ENCODE results near the gene ENO2.
"Not testable (repeated sequence)": the region's sequence is repeated elsewhere in the genome, so short reads cannot be mapped to it uniquely, and the experiment has no call there.

ENO2 gene

DNA sequence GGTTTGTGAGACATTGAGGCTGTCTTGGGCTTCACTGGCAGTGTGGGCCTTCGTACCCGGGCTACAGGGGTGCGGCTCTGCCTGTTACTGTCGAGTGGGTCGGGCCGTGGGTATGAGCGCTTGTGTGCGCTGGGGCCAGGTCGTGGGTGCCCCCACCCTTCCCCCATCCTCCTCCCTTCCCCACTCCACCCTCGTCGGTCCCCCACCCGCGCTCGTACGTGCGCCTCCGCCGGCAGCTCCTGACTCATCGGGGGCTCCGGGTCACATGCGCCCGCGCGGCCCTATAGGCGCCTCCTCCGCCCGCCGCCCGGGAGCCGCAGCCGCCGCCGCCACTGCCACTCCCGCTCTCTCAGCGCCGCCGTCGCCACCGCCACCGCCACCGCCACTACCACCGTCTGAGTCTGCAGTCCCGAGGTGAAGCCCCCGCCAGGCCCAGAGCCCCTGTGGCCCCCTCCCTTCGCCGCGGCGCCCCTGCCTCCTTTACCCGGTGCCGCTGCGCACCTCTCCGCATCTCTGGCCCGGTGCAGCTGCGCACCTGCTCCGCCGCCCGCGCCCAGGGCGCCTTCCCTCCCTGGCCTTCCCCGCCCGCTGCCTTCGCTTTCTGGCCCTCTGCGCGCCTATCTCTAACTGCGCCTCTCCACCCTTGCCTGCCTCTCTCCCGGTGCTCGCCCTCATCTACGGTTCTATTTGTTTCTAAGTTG, at the start of gene ENO2:
Gene ENO2 (plus strand): TSS at position 335 of the 701 bp plus-strand sequence. CDS start 1,253 bp downstream, outside the sequence.
- DNase-seq (ENCODE audit: low read depth) = peak; percentile 51

DNA sequence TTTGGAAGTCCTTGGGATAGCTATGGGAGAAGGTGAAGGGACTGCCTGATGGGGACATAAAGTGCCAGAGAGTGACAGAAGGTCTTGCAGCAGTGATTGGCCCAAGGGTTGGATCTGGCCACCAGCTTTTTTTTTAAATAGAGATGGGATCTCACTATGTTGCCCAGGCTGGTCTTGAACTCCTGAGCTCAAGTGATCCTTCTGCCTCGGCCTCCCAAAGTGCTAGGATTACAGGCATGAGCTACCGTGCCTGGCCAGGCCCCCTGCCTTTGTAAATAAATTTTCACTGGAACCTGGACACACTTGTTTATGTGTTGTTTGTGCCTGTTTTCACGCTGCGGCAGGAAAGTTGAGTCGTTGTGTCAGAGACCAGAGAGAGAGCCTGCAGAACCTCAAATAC, 49.1 kb upstream of the ENO2 start:
- not testable (repeated sequence) for DNase-seq (ENCODE audit: low read depth)

- no peak for DNase-seq (ENCODE audit: low read depth)
Measured at GRCh38 chr12:6866163-6866919, 48.0 kb upstream of the ENO2 start.

- no peak for DNase-seq (ENCODE audit: low read depth)
Measured at GRCh38 chr12:6866920-6867412, 47.4 kb upstream of the ENO2 start.

GRCh38 chr12:6867413-6868210, 46.8 kb upstream of the ENO2 start, which contains the start of gene TPI1:
Gene TPI1 (plus strand): TSS chr12:6867531. CDS start chr12:6867567, 36 bp downstream.
- DNase-seq (ENCODE audit: low read depth) = peak; percentile 61

- no peak for DNase-seq (ENCODE audit: low read depth)
Measured at GRCh38 chr12:6868211-6869048, 46.0 kb upstream of the ENO2 start.

DNA sequence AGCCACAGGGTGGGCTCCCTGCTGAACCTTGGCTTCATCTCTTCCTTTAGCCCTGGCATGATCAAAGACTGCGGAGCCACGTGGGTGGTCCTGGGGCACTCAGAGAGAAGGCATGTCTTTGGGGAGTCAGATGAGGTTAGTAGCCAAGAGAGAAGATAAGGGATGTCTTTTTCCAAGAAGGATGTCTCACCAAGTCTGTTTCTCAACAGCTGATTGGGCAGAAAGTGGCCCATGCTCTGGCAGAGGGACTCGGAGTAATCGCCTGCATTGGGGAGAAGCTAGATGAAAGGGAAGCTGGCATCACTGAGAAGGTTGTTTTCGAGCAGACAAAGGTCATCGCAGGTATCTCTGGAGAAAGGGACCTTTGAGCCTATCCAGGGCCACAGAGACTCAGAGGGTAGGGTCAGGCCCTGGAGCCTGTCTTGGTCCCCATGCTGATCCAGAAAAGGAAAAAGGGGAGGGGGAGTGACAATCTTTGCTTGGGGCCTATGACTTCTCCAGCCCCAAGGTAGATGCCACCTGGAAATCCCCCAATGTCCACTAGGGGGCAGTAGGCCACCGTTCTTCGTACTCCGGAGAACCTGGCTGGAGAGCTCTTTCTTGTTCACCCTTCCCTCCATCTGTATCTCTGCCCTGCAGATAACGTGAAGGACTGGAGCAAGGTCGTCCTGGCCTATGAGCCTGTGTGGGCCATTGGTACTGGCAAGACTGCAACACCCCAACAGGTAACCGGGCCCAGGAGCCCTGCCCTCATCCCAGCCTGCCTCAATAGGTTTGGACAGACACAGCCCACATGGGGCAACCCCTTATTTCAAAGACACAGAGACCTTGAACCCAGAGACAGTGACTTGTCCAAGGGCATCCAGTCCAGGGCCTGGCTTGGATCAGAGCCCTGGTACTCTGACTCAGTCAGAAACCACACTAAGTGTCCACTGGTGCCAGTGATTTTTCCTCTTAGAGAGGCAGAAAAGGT, 45.0 kb upstream of the ENO2 start:
- DNase-seq (ENCODE audit: low read depth) = peak; percentile 82

GRCh38 chr12:6870304-6870703, 44.1 kb upstream of the ENO2 start:
- not testable (repeated sequence) for DNase-seq (ENCODE audit: low read depth)

GRCh38 chr12:6871052-6871957, 43.1 kb upstream of the ENO2 start:
- DNase-seq (ENCODE audit: low read depth) = no peak

DNA sequence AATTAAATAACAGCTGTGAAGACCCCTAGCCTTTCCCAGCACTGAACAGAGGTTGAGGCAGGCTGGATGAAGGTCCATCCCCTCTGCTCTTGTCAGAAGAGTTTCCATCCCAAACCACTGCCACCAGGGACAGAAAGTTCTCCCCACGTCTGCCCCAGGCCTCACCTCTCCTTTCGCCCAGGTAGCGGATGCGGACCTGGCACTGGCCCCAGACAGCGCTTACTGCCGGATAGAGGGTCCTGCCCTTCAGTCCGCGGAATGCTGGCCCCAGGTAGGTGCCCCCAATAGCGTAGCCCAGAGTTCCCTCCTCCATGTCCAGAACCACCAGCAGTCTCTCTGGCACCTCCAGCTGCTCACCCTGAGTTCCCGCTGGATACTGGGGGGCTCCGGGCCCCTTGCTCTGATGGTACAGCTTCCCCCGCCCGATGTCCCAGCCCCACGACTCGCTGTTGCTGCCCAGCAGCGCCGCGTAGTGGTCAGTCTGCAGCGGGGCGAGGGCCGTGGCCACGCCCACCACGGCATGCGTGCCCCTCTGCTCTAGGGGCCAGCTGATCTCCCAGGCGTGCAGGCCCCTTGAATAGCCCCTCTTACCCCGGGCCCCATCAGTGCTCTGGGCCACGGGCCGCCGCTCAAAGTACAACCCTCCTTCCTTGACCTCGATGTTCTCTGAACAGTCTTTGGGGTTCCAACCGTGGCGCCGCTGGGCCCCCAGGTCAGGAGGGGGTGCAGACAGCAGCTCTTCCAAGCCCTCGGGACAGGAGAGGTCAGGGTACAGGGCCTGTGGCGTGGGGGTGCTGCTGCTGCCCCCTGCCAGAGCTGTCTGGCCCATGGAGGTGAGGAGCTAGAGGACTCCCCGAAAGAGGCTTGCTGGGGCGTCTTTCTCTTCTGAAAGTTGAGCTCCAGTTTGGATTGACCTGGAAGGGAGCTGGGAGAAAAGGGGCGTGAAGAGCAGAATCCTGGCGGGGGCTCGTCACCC, 42.0 kb upstream of the ENO2 start:
- DNase-seq (ENCODE audit: low read depth) = peak; percentile 76

- peak; percentile 99 for DNase-seq (ENCODE audit: low read depth)
Measured at GRCh38 chr12:6873094-6874014, 41.0 kb upstream of the ENO2 start, which contains the start of gene SPSB2. Gene SPSB2 (minus strand): TSS chr12:6873303. CDS start chr12:6872901, 402 bp downstream.

DNA sequence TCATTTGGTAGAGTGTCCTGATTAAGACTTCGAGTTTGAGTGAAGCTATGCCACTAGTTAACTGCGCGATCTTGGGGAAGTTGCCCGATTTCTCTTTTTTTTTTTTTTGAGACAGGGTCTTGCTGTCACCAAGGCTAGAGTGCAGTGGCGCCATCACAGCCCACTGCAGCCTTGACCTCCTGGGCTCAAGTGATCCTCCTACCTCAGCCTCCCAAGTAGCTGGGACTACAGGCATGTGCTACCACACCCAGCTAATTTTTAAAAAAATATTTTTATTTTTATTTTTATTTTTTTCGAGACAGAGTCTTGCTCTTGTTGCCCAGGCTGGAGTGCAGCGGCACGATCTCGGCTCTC, 40.4 kb upstream of the ENO2 start:
- not testable (repeated sequence) for DNase-seq (ENCODE audit: low read depth)

GRCh38 chr12:6879824-6880223, 34.6 kb upstream of the ENO2 start:
- DNase-seq (ENCODE audit: low read depth) = not testable (repeated sequence)

DNA sequence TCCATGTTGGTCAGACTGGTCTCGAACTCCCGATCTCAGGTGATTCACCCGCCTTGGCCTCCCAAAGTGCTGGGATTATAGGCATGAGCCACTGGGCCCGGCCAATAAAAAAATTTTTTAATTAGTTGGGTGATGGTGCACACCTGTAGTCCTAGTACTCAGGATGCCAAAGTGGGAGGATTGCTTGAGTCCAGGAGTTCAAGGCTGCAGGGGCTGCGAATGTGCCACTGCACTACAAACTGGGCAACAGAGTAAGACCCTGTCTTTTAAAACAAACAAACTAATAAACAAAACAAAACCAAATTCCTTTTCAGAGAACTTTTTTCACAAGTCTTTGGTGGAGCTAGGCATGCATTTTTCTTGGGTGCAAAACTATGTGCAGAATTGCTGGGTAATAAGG, 31.1 kb upstream of the ENO2 start:
- DNase-seq (ENCODE audit: low read depth) = no peak

DNA sequence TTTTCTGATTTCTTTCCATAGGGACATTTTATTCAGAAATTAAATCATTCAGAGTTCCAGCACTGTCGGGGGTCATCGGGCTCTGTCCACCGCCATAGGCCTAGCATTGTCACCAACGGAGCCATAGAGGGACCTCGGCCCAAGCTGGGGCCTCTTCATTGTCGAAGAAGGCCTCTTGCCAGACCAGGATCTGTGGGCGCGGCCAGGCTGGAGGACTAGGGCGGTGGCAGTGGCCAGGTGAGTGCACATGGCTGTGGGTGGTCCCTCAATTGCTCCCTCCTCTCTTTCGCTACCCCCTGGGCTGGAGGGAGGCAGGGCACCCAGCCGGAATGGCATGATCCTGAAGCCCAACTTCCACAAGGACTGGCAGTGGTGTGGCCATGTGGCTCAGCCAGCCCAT, 30.7 kb upstream of the ENO2 start:
- DNase-seq (ENCODE audit: low read depth) = no peak

DNA sequence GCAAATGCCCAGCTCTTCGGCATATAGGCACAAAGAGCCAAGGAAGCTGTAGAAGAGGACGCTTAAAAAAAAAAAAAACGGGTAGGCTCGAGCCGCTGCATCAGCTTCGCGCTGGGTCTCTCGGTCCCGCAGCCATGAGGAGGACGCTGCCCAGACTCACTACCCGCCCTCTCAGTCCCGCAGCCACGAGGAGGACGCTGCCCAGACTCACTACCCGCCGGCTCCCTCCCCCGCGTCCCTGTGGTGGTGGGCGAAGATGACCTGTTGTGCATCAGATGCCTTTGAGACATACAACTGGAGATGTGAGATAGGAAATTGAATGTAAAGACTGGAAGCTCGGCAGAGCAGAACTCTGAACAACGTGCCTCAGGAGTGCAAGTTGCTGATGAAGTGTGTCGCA, 29.8 kb upstream of the ENO2 start:
- no peak for DNase-seq (ENCODE audit: low read depth)
